Activated naive CD4-positive, alpha-beta T cell (primary cell): ENCODE data around the gene C21orf58.

Experiments used
- DNase-seq, 4 experiments: peaks; one replicate each; lab custom pipeline; 2025; lab: John Stamatoyannopoulos, UW

C21orf58 gene

DNA sequence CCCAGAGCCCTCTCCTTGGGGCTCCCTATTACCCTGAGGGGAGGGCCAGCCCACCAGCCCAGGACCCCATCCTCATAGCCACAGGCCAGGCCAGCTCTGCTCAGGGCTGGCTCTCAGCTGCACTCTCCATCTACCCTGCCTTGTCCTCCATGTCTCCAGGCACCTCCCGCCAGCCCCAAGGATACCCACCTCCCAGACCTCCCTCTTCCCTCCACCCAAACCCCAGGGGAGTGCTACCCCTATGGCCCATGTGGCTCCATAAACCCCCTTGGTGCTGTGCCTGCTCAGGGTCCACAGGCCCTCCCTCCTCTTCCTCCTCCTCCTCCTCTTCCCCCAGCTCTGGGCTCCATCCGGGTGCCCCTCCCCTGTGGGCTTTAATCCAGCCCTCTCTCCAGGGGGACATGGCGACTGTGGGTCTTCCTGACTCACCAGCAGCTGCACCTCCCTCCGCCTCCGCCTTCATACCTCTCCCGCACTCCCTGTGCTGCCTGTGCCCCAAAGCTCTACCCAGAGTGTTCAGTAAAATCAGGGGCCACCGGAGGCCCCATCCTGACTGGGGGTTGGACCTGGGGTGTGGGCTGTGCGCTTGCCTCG is 28.4 kb downstream of the C21orf58 start:
- DNase-seq = no peak

DNA sequence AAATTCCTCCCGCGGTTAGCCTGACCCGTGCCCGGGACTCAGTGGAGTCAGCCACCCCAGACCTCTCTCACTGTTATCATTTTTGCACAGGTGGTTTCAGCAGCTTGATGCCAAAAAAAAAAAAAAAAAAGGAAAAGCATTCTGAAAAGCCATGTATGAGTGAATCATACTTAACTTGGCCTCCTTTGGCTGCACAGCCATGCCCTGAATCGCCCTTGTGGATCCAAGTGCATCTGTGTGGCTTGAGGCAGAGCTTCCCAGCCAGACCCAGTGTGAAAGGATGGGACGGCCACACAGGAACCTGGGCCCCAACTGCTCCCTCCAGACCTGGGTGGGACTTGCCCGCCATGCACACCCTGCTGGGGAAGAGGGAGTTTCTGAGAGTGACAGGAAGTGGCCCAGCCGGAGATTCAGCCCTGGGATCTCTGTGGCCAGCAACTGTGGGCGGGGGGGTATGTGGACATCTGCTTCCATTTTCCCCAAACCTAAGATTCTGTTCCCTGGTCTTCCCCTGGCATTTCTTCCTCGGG is 29.0 kb downstream of the C21orf58 start:
- DNase-seq = no peak

DNA sequence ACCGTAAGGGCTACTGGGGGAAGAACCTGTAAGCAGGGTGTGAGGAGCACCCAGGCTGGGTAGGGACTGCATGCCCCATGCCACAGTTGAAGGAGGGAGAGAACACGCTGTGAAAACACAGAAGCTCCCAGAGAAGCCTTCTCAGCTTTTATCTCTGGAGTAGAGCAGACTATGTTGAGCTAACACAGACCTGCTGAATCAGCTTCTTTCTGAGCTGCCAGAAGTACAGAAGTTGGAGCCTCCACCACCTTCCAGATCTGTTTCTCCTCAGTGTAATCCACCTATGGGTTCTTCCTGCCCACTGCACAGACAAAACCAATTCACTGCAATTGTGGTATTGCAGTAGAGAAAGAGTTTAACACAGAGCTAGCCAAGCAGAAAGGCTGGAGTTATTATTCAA is 32.1 kb downstream of the C21orf58 start:
- DNase-seq = no peak

DNA sequence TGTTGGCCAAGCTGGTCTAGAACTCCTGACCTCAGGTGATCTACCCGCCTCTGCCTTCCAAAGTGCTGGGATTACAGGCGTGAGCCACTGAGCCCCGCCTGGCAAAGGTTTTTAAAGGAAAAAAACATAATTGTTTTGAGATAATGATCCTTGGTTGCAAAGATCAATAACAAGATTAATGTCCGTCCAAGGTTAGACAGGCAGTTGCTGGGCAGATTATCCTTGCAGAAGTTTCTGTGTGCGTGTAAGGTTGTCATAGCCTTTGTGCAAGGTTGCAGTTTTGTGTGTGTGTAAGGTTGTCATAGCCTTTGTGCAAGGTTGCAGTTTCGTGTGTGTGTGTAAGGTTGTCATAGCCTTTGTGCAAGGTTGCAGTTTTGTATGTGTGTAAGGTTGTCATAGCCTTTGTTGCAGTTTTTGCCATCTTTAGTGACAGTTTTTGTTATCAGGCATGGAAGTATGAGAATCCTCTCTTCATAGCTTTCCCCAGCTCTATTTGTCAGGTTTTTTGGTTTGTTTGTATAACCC is 34.0 kb downstream of the C21orf58 start:
- DNase-seq = no peak

DNA sequence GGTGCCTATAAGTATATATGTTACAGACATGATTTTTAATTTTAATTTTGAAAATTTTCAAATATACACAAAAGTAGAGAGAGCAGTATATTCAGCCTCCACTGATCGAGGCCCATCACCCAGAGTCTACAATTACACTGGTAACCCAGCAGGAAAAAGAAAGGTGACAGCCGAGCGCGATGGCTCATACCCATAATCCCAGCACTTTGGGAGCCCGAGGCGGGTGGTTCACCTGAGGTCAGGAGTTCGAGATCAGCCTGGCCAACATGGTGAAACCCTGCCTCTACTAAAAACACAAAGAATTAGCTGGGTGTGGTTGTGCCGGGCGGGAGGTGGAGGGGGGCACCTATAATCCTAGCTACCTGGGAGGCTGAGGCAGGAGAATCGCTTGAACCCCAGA is 36.1 kb downstream of the C21orf58 start:
- no peak for DNase-seq

DNA sequence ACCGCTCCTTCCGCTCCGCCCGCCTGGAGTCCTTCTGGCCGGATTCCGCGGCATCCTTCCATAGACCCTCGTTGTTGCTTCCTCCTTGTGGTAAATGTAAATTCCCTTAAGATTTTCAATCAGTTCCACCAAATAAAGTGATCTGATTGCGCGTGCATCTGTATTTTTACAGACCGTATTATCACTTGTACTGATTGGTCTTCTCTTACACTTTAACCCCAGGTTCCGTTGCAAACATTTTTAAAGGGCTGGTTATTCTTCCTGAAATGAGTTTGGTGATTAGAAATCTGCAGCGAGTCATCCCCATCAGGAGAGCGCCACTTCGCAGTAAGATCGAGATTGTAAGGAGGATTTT is 37.0 kb downstream of the C21orf58 start:
- no peak for DNase-seq

DNA sequence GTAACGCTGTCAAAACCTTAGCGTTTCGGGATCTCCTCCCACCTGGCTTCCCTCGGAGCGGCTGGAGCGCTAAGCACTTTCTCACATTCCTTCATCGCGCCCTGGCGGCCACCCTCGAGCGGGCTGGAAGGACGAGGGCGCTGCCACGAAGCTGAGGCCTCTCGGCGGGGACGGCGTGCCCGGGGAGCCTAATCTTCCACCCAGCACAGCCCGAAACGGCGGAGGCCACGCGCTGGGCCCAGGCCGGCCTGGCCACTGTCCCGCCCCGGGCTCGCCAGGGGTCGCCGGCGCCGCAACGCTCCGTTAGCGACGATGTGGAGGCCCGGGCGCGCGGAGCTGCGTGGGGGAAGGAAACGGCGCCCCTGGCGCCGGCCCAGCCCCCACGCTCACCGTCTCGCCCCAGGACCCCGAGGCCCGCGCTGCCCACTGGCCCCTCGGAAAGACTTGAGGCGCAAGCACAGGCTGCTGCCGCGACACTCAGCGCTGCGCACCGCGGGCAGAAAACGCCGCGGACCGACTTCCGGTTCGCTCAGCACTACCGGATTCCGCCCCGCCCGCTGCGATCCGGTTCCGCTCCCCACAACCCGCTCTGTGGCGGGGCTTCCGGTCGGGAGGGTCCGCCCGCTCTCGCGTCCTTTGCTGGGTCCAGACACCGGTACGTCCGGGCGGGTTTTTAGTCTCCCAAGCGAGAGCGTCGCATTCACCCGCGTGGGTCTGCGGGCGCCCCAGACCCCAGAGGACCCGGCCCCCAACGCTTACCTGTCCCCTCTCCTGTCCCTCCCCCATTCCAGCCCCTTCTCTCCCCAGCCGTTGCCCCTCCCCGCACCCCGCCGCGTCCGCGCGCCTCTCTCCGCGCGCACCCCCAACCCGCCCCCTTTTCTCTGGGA is 37.7 kb downstream of the C21orf58 start, which contains the start of gene YBEY:
TSS of gene YBEY (plus strand) at position 582 of the 887 bp plus-strand sequence. CDS start 572 bp downstream, outside the sequence.
- peak; percentile 73 to 83 (median 76) for DNase-seq

DNA sequence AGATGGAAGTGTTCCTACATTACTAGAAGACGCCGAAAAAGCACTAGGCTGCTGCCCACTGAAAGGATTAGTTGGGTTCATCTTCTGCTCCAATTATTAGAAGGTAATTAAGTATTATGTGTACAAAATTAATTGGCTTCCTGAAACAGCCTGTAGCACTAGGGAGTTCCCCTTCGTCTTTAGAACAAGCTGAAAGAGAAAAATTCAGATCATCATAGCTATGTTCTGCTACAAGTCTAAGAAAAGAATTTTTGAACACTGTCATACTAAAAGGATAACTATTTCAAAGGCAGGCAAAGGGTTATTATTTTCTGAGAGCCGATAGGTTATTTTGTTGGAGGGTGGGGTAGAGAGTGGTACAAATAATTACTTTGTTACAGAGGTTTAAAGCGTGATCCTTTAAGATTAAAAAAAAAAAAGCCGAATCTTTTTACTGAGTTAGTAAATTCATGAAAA is 38.4 kb downstream of the C21orf58 start, which contains the start of gene MCM3AP:
TSS of gene MCM3AP (minus strand) at position 406 of the 456 bp plus-strand sequence. CDS start at position 81, 325 bp downstream.
- DNase-seq = no peak

DNA sequence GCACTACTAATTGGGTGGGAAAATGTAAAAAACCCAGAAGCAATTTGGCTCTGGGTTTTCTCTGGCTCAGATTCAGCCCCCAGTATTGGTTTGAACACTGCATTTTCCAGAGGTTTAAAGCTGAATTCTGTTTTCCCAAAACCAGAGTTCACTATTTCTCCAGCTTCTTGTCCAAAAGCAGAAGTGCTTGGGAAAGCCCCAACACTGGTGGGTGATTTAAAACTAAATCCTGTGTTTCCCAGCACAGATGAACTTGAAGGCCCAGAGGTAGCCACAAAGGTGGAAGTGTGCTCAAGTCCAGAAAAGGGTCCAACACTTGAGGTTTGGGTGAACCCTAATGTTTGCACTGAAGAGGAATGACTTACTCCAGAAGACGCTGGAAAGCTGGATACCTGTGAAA is 38.9 kb downstream of the C21orf58 start:
- DNase-seq = no peak

DNA sequence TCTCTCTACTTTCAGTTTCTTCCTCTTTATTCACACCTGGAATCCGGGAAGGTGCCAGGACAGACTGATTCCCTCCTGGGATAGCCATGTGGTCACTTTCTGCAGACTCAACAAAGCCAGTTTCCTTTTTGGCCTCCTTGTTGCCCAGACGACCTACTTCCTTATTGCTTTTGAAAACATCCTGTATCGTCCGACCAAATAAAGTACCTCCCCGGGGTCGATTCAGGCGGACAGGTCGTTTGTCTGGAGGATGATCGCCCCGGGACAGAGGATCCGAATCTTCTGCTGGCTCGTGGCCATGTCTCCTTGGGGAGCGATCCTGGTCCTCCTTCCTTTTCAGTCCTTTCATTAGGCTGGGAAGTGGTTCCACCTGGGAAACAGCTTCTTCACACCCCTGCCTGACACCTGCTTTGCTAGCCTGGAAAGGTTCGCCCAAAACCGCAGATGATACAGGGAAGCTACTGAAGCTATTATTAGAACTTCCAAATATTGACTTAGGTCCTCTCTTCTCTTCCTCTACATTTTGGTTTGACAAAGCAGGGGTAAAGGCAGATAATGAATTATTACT is 39.5 kb downstream of the C21orf58 start:
- no peak for DNase-seq

DNA sequence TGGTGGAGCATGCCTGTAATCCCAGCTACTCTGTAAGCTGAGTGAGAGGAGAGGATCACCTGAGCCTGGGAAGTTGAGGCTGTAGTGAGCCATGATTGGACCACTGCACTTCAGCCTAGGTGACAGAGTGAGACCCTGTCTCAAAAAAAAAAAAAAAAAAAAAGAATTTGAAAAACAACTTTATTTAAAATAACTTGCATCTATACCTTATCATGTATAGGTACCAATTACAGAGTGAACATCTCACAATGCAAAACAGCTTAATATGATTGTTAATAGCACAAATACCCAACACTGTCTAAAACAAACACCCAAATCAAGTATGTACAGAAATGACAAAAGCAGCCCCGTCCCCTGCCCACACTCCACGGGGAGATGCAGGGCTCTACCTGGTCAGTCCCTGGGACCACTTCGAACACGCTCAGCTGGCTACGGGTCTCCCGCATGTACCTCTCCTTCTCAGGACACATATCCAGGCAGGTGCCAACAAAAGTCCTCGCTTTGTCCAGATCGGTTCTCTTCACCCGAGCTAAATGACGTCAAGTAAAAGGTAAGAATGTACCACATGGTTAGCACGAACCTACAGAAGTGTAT is 48.8 kb downstream of the C21orf58 start:
- no peak for DNase-seq

DNA sequence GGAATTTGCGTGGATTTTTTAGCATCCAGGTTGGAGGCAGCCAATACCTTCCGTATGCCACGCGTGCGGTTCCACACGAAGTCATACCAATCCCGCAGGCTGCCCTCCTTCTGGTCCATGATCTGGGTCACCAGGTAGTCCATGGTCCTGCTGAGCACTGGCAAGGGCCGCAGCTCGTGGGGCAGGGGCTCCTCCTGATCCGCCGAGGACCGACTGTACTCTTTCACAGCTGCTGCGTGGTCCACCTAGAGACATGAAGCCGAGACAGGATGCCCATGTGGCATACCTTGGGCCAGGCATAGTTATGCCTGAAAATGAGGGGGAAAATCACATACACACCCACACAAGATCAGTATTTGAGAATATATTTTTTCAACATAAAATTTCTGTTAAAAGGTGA is 50.3 kb downstream of the C21orf58 start:
- DNase-seq = no peak

DNA sequence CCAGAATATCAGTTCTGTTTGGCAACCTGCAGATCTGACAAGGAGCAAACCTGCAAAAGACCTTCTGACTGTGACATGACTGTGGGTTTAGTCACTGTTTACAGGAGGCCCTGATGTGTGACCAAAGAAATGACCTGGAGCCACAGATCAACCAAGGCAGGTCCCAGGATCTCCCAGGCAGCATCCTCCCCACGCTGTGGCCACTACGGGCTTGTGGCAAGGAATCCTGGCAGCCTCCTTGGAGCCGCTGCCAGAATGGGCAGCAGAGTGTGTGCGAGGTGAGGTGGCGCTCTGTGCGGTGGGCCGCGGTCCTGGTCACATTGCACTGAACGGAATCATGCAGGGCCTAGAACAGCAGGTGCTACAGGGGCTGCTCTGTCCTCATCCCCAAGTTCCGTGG is 54.2 kb downstream of the C21orf58 start:
- DNase-seq = no peak

DNA sequence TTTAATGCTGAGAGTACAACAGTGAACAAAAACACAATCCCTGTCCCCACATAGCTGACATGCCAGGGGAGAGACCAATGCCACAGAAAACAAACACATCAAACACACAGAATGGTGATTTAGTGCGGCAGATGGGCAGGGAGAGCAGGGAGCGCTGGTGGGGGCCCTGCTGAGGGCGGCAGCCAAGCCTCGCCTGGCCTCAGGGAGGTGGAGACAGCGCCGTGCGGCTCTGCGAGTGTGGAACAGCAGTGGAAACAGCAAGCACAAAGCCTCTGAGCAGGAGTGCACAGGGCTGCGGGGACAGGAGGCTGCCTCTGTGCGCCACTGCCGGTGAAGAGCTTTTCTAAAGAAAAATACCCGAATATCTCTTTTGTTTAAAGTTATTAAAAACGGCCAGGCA is 55.3 kb downstream of the C21orf58 start:
- DNase-seq = no peak

DNA sequence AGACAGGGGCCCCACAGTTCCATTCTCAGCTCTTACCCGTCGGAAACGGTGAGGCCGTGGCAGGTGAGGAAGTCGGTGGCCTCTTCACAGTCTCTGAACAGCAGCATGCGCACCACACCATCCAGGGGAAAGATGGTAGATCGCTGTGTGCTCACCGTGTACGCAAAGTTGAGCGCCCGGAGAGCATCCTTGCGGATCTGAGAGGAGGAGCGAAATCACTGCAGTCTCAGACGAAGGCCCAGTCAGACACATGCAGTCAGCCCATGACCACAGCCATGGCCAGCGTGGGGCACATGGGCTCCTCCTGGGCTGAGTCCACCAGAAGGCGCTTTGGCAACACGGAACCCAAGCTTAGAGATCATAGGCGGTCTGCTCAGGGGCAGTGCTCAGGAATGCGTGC is 56.7 kb downstream of the C21orf58 start:
- DNase-seq = no peak

DNA sequence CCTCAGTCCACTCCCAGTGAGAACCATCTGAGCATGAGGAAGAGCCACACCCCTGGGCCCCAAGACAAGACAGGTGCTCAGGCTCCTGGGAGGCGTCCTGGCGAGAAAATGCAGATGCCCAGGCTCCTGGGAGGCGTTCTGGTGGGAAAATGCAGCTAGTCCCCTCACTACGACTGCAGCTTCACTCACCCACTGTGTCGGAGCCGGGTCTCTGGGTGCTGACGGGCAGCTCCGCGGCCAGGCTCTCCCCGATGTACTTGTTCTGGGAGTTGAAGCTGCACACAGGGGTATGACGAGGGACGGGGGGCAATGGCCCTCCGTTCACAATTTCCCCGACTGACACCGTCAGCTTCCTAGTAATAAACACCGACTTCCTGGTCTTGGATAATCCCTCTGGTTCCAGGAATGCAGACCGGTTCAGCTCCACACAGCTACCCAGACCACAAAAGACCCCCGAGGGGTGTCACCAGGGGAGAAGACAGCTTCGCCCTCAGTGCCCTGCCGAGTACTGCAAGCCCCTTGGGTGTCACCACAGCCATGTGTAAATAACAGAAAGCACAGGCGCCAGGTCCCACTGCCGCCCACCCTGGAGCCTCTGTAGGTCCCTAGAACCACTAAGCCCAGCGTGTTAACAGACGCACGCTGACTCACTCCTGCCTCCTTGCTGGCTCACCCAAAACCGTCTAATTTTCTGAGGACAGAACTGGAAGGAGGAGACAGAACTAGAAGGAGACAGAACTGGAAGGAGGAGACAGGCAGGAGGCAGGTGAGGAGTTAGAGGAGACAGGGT is 57.7 kb downstream of the C21orf58 start:
- no peak for DNase-seq

DNA sequence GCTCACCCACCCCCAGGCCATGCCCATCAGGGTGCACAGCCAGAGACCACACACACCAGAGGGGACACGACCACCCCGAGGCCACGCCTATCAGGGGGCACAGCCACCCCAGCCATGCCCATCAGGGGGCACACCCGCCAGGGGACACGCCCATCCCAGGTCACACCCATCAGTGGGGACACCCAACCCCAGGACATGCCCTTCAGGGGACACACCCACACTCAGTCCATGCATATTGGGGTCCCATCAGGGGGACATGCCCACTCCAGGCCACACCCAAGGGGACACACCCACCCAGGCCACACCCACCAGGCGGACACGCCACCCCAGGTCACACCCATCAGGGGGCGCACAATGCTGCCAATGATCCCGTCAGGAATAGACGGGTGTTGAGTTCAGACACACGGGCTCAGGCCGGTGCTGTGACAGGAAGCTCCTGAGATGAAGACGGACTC is 59.0 kb downstream of the C21orf58 start:
- no peak for DNase-seq

DNA sequence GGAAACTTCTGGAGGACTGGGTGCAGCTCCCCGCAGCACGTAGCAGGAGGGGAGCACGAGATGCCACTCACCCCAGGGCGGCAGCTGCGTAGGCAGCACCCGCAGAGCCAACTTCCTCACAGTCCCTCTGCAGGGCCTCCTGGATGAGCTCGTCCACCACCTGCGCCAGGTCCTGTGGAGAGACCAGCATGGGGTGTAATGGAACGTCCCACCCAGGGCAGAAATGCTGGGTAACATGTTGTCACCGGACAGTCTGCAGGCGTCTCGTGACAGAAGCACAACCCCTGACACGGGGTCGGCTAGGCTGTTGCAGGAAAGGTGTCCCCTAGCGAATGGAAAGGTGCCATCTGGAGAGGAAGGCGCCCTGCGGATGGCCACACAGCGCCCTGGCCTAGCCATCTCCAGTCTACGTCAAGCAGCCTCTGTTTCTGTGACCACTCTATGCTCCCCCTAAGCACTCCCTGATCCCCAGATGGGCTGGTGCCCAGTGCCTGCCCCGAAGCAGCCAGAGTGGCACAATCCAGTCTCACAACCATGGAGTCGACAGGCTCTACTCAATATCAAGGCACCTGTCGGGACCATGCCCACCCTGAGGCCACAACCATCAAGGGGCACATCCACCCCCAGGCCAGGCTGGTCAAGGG is 59.5 kb downstream of the C21orf58 start:
- no peak for DNase-seq

DNA sequence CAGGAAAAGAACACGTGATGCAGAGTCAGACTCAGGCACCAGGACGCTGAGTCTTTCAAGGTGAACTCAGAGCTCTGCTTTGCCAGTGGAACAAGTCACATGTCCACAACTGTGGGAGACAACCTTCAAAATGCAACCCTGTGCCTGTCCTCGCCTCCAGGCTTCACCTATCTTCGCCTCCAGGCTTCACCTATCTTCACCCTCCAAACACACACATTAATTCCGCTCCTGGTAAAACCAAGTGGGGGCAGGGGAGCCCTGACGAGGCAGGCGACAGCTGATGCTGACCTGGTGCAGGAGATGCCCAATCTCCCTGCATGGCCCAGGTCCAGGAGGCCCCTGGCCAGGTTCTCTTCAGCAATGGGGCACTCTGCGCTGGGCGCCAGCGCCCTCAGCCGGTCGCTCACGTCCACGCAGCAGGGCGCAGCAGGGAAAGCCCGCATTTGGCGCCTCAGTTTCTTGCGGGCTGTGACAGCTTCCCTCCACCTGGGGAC is 67.1 kb downstream of the C21orf58 start:
- no peak for DNase-seq

DNA sequence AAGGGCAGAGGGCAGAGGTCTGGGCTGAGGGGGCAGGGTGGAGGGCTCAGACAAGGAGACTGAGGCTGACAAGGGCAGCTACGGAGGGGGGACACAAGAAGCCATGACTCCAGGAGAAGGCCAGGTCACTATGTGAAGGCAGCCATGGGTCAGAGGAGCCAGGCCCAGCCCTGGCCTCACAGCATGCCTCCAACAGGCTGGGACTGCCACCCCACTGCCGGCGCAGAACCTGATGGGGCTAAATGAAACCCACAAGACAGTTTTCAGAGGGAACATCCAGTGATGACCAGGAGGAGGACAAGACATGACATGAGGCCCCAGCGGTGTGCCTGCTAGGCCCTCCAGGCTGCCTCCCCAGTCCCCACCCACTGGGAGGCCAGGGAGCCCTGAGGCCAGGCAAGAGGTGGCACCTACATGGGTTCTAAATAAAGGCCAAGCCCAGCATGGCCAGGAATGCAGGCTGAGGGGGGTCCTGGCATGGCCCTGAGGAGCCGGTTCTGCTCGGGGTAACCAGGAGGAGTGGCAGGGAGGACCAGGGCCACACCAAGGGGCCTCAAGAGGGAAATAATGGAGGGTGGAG is 67.8 kb downstream of the C21orf58 start:
- DNase-seq = no peak
